H1 (cell line): ENCODE measurements around the gene TMIGD1. TPM values are rescaled to one million over a fixed set of nuclear protein-coding genes. Genes with fewer than 3 reads are reported as not detected.

Experiments used
- CTCF ChIA-PET: fragments of 300-600 bp; sonication (Branson Sonifier 250); formaldehyde crosslinking; loops from one replicate; lab custom pipeline; 2021; ENCODE audit not compliant: partially characterized antibody; lab: Charles Lee
- POLR2A ChIA-PET: fragments of 300-600 bp; sonication (Branson Sonifier 250); formaldehyde crosslinking; loops from one replicate; lab custom pipeline; 2021; ENCODE audit warnings: inconsistent platforms; ENCODE audit not compliant: partially characterized antibody; lab: Charles Lee
- DNase-seq, 2 experiments: peaks; one replicate each; pipeline versions ENCODE4 v3.0.0 to v3.0.0-alpha.2; 2010 to 2022; ENCODE audit warnings: low spot score in 2 of 2, low read depth in 1 of 2, mixed read lengths in 1 of 2
- FAIRE-seq: peaks from 2 replicates; lab custom pipeline; 2011; peaks lifted over from hg19 to GRCh38; lab: Jason Lieb, UNC
- H2AFZ ChIP-seq: 2 replicates; pipeline ENCODE4 v1.8.1; 2012; ENCODE audit warnings: low read length, inconsistent platforms
- H2AK5ac ChIP-seq: 2 replicates; pipeline ENCODE4 v1.6.1; 2013; ENCODE audit warnings: low read depth, low read length
- H2BK120ac ChIP-seq: replicated peaks from 2 replicates; pipeline ENCODE3; 2013; ENCODE audit warnings: low read depth, low read length, inconsistent platforms
- H2BK12ac ChIP-seq: 2 replicates; pipeline ENCODE4 v1.6.1; 2013; ENCODE audit warnings: low read depth, low read length
- H2BK15ac ChIP-seq: 2 replicates; pipeline ENCODE4 v1.6.1; 2013; ENCODE audit warnings: low read length
- H2BK20ac ChIP-seq: 2 replicates; pipeline ENCODE4 v1.6.1; 2013; ENCODE audit warnings: low read length
- H2BK5ac ChIP-seq: 2 replicates; pipeline ENCODE4 v1.6.1; 2013; ENCODE audit warnings: low read depth, low read length
- H3K14ac ChIP-seq: 2 replicates; pipeline ENCODE4 v1.6.1; 2013; ENCODE audit warnings: inconsistent platforms; ENCODE audit not compliant: insufficient read length
- H3K18ac ChIP-seq: 2 replicates; pipeline ENCODE4 v1.6.1; 2013; ENCODE audit warnings: low read length; ENCODE audit errors: extremely low read depth
- H3K23ac ChIP-seq: 2 replicates; pipeline ENCODE4 v1.6.1; 2013; ENCODE audit warnings: inconsistent platforms; ENCODE audit not compliant: insufficient read length
- H3K23me2 ChIP-seq: 2 replicates; pipeline ENCODE4 v1.6.1; 2013; ENCODE audit warnings: low read depth, low read length
- H3K27ac ChIP-seq: 2 replicates; pipeline ENCODE4 v1.6.1; 2011; ENCODE audit warnings: low read depth, low read length, inconsistent platforms
- H3K27me3 ChIP-seq, 4 experiments: replicated peaks in 1 of 4; 1 replicate in 1 of 4; 2 replicates in 3 of 4; pipeline versions ENCODE4 v1.6.1 to v1.8.1; 2011 to 2013; ENCODE audit warnings: low read length in 3 of 4, mild to moderate bottlenecking in 3 of 4, inconsistent platforms in 2 of 4, mixed read lengths in 2 of 4, moderate library complexity in 1 of 4; ENCODE audit not compliant: control insufficient read depth in 3 of 4, insufficient read depth in 3 of 4; ENCODE audit errors: extremely low read depth in 1 of 4
- H3K36me3 ChIP-seq, 4 experiments: 2 replicates each; pipeline versions ENCODE4 v1.6.1 to v1.8.1; 2011 to 2013; ENCODE audit warnings: mild to moderate bottlenecking in 4 of 4, low read length in 3 of 4, moderate library complexity in 2 of 4, control low read depth in 1 of 4, inconsistent platforms in 1 of 4; ENCODE audit not compliant: insufficient read depth in 4 of 4, control insufficient read depth in 2 of 4
- H3K4ac ChIP-seq: replicated peaks from 2 replicates; pipeline ENCODE3; 2013; ENCODE audit warnings: low read length, low read depth, mixed read lengths, inconsistent platforms; ENCODE audit not compliant: insufficient read length
- H3K4me1 ChIP-seq, 4 experiments: replicated peaks in 1 of 4; 1 replicate in 1 of 4; 2 replicates in 3 of 4; pipeline versions ENCODE4 v1.6.1 to v1.8.1; 2011 to 2013; ENCODE audit warnings: low read length in 3 of 4, inconsistent platforms in 2 of 4, mixed read lengths in 1 of 4; ENCODE audit not compliant: insufficient read depth in 4 of 4, control insufficient read depth in 3 of 4
- H3K4me2 ChIP-seq, 2 experiments: 2 replicates each; pipeline versions ENCODE4 v1.6.1 to v1.8.1; 2011 to 2013; ENCODE audit warnings: low read depth in 2 of 2, low read length in 2 of 2, control low read depth in 1 of 2, inconsistent platforms in 1 of 2, mild to moderate bottlenecking in 1 of 2; ENCODE audit not compliant: insufficient read depth in 1 of 2
- H3K4me3 ChIP-seq, 4 experiments: fragments of 200-600, 300-600 bp in 1 of 4; sonication (generic), shearing (Covaris generic), sonication (Bioruptor Twin) in 1 of 4; 2 replicates each; pipeline versions ENCODE4 v1.5.1 to v1.8.1; 2011 to 2016; ENCODE audit warnings: low read length in 4 of 4, low read depth in 3 of 4, control low read depth in 2 of 4, inconsistent platforms in 2 of 4, mild to moderate bottlenecking in 2 of 4, mixed read lengths in 1 of 4, moderate library complexity in 1 of 4; ENCODE audit not compliant: insufficient read depth in 2 of 4; ENCODE audit errors: extremely low read depth in 1 of 4
- H3K56ac ChIP-seq: replicated peaks from 2 replicates; pipeline ENCODE3; 2013; ENCODE audit warnings: low read depth, mild to moderate bottlenecking, mixed read lengths, low read length, inconsistent platforms; ENCODE audit not compliant: insufficient read length
- H3K79me1 ChIP-seq: 2 replicates; pipeline ENCODE4 v1.6.1; 2013; ENCODE audit warnings: low read depth, low read length, control low read depth
- H3K79me2 ChIP-seq, 2 experiments: 2 replicates each; pipeline versions ENCODE4 v1.6.1 to v1.8.1; 2012 to 2013; ENCODE audit warnings: low read length in 2 of 2, mild to moderate bottlenecking in 2 of 2, inconsistent platforms in 1 of 2; ENCODE audit not compliant: insufficient read depth in 2 of 2, control insufficient read depth in 1 of 2
- H3K9ac ChIP-seq, 4 experiments: replicated peaks in 1 of 4; 1 replicate in 1 of 4; 2 replicates in 3 of 4; pipeline versions ENCODE4 v1.6.1 to v1.8.1; 2011 to 2013; ENCODE audit warnings: low read depth in 3 of 4, low read length in 3 of 4, control low read depth in 2 of 4, mild to moderate bottlenecking in 2 of 4, moderate library complexity in 2 of 4, inconsistent platforms in 1 of 4; ENCODE audit errors: extremely low read depth in 1 of 4
- H3K9me3 ChIP-seq, 2 experiments: 2 replicates each; pipeline versions ENCODE4 v1.6.1 to v1.8.1; 2012 to 2013; ENCODE audit warnings: mild to moderate bottlenecking in 2 of 2, moderate library complexity in 2 of 2, control low read depth in 1 of 2, inconsistent platforms in 1 of 2, low read depth in 1 of 2, low read length in 1 of 2, mixed read lengths in 1 of 2; ENCODE audit not compliant: insufficient read depth in 2 of 2
- H4K20me1 ChIP-seq, 2 experiments: replicated peaks in 1 of 2; 2 replicates each; pipeline versions ENCODE3 to v1.8.1; 2011 to 2013; ENCODE audit warnings: inconsistent platforms in 2 of 2, low read length in 2 of 2, mild to moderate bottlenecking in 1 of 2; ENCODE audit not compliant: insufficient read depth in 2 of 2, control insufficient read depth in 1 of 2
- H4K5ac ChIP-seq: 2 replicates; pipeline ENCODE4 v1.6.1; 2013; ENCODE audit warnings: low read length, low read depth, mixed read lengths, inconsistent platforms; ENCODE audit not compliant: insufficient read length
- H4K8ac ChIP-seq: 2 replicates; pipeline ENCODE4 v1.8.0; 2013; ENCODE audit warnings: mild to moderate bottlenecking, moderate library complexity, low read length, inconsistent platforms; ENCODE audit not compliant: insufficient read depth; ENCODE audit errors: extremely low read depth
- H4K91ac ChIP-seq: replicated peaks from 2 replicates; pipeline ENCODE3; 2013; ENCODE audit warnings: low read length, mixed read lengths, inconsistent platforms; ENCODE audit not compliant: insufficient read length
- ATF3 ChIP-seq: IDR thresholded peaks from 2 replicates; pipeline ENCODE4 v1.6.1; 2011; ENCODE audit warnings: low read depth, mild to moderate bottlenecking, low read length; ENCODE audit not compliant: insufficient read depth
- E2F6 ChIP-seq: IDR thresholded peaks from 2 replicates; pipeline ENCODE4 v1.6.1; 2012; ENCODE audit warnings: inconsistent platforms
- MAX ChIP-seq: IDR thresholded peaks from 2 replicates; pipeline ENCODE4 v1.6.1; 2012; ENCODE audit warnings: inconsistent platforms
- POLR2AphosphoS5 ChIP-seq: IDR thresholded peaks from 2 replicates; pipeline ENCODE4 v1.6.1; 2011; ENCODE audit warnings: low read depth, low read length
- RBBP5 ChIP-seq: IDR thresholded peaks from 2 replicates; pipeline ENCODE4 v1.7.1; 2012; ENCODE audit warnings: low read depth, mild to moderate bottlenecking, inconsistent platforms, low read length, moderate library complexity, borderline replicate concordance
- WGBS, 2 experiments: shearing (Covaris generic) in 1 of 2; methylation state at CpG; one replicate each; pipeline versions ENCODE4 v1.1.6 to v1.1.7; 2013 to 2015; ENCODE audit warnings: low lambda C conversion rate in 2 of 2, mixed read lengths in 2 of 2, inconsistent platforms in 1 of 2, low coverage in 1 of 2, missing lambda C conversion rate in 1 of 2; ENCODE audit not compliant: insufficient replicate concordance in 2 of 2, insufficient coverage in 1 of 2, insufficient read length in 1 of 2; ENCODE audit errors: extremely low coverage in 1 of 2, missing lambda C conversion rate in 1 of 2; 5-methylcytosine and 5-hydroxymethylcytosine counted together
- polyA plus RNA-seq, 7 experiments: library from polyadenylated mRNA; depleted of rRNA in 3 of 7; stranded (reverse) in 5 of 7; unstranded in 2 of 7; fragments of >200 nt in 5 of 7; fragments of 200-250 nt in 2 of 7; gene quantifications; 1 replicate in 5 of 7; 2 replicates in 1 of 7; 4 replicates in 1 of 7; pipeline versions ENCODE4 v1.2.1 to v1.2.3, GENCODE V29; 2011 to 2013; ENCODE audit warnings: missing spikeins in 2 of 7, mixed read lengths in 2 of 7
- total RNA-seq: library from RNA; stranded (reverse); fragmentation: NEBNext Ultra II Directional; extraction: Animal tissue kit (Norgen Biotek cat#: 25700); gene quantifications from 2 replicates; pipeline ENCODE4 v1.2.1, GENCODE V29; 2021

The TMIGD1 gene
- total and polyA plus RNA-seq, 2 of the 8 experiments (the other 6 are each of a cell fraction or from before 2014, with no cell fraction given) = not detected

- H3K23me2 ChIP-seq = peaks cover 10% of the 10 kb centered on the region
- WGBS, 2 experiments = 71% methylated on average over 12 of the region's 12 CpGs; no CpG with 5 or more reads in 1 of the 2 experiments
- no peak overlapping the region for H4K8ac ChIP-seq
- CTCF ChIA-PET = interaction anchor here (0.7 to 2.3 kb wide), 5 partner anchors 11 to 500 kb away, joined by 5 to 9 read pairs (median 6); no protein-coding TSS in a partner anchor
- no peak overlapping the region for H4K5ac ChIP-seq
- H2BK15ac ChIP-seq = no peak overlapping the region
- H2AFZ ChIP-seq = 0 out of 2 replicates have a peak overlapping the region, but pooled peaks have one; percentile 18
- H3K4me1 ChIP-seq = peaks cover 3 to 4% (median 3%) of the 10 kb centered on the region in 4 experiments; a peak in 5 of 7 replicates
- H3K27me3 ChIP-seq = peaks cover 5 to 26% (median 20%) of the 10 kb centered on the region in 4 experiments
- FAIRE-seq (no peak), DNase-seq (no peak)
- H3K23ac ChIP-seq = no peak overlapping the region
- H2BK5ac ChIP-seq = no peak overlapping the region
- H3K4me3 ChIP-seq = no peak overlapping the region
- H2BK20ac ChIP-seq = no peak overlapping the region
- POLR2A ChIA-PET = interaction anchor here (2.1 kb wide), 1 partner anchor 8 kb away, joined by 5 read pairs; no protein-coding TSS in a partner anchor
- H3K27ac ChIP-seq = no peak overlapping the region
- no peak overlapping the region for H4K91ac ChIP-seq
- H4K20me1 ChIP-seq = peaks cover 7 to 15% of the 10 kb centered on the region in 2 experiments
- H3K4me2 ChIP-seq = peak overlapping the region; percentile 6 to 20; a peak in 2 of 4 replicates
- H3K56ac ChIP-seq = no peak overlapping the region
- H3K79me1 ChIP-seq = no peaks in the 10 kb centered on the region
- no peak overlapping the region for H3K9ac ChIP-seq
- H3K4ac ChIP-seq = peak overlapping the region; percentile 1
- no peaks in the 10 kb centered on the region for H3K36me3 ChIP-seq
- TF ChIP-seq ATF3 (no peak), MAX (peak; percentile 42; the same call in 1 of the 2 replicates), POLR2AphosphoS5 (no peak), RBBP5 (0 out of 2 replicates have a peak, but pooled peaks have one; percentile 14), E2F6 (no peak)
- no peaks in the 10 kb centered on the region for H3K9me3 ChIP-seq
- peaks cover 0 to 16% of the 10 kb centered on the region in 2 experiments; a peak in 2 of 4 replicates for H3K79me2 ChIP-seq
- no peak overlapping the region for H3K18ac ChIP-seq
- no peak overlapping the region for H2AK5ac ChIP-seq
- H3K14ac ChIP-seq = no peak overlapping the region
- H2BK12ac ChIP-seq = no peak overlapping the region
- no peak overlapping the region for H2BK120ac ChIP-seq
Observed at GRCh38 chr17:30376621-30377452, 43.0 kb upstream of the TMIGD1 start.
